Measurements from ENCODE around the gene KCNQ5. TPM values are rescaled to one million over a fixed set of nuclear protein-coding genes. Genes with fewer than 3 reads are reported as not detected.

KCNQ5 gene
- total RNA-seq, 2 experiments from 2014 or later: 5.1 to 5.5 TPM

GRCh38 chr6:72947534-72947933 lies 325.7 kb downstream of the KCNQ5 start:
- POLR2A ChIA-PET: no interaction called here
- H3K27me3 Mint-ChIP-seq: no peaks in the 10 kb centered on the region
- intact Hi-C loops (cut with DNase I, micrococcal nuclease): no loop called here
- H3K4me3 Mint-ChIP-seq: no peak overlapping the region
- H3K36me3 Mint-ChIP-seq (ENCODE audit: low read depth): no peaks in the 10 kb centered on the region
- no peak for DNase-seq
- H3K4me1 Mint-ChIP-seq: peaks cover 2% of the 10 kb centered on the region
- no peaks in the 10 kb centered on the region for H3K9me3 Mint-ChIP-seq (ENCODE audit: low read depth)
- CTCF ChIA-PET: no interaction called here
- no peak overlapping the region for H3K27ac Mint-ChIP-seq
- no peak for ATAC-seq

GRCh38 chr6:72948153-72948552 lies 326.3 kb downstream of the KCNQ5 start:
- Mint-ChIP-seq H3K27ac (no peak overlapping the region), H3K4me3 (no peak overlapping the region), H3K4me1 (peaks cover 2% of the 10 kb centered on the region), H3K27me3 (no peaks in the 10 kb centered on the region), H3K9me3 (ENCODE audit: low read depth) (no peaks in the 10 kb centered on the region), H3K36me3 (ENCODE audit: low read depth) (no peaks in the 10 kb centered on the region)
- DNase-seq (no peak), ATAC-seq (no peak)
- intact Hi-C loops (cut with DNase I, micrococcal nuclease): no loop called here
- ChIA-PET POLR2A (no interaction called here), CTCF (no interaction called here)

DNA sequence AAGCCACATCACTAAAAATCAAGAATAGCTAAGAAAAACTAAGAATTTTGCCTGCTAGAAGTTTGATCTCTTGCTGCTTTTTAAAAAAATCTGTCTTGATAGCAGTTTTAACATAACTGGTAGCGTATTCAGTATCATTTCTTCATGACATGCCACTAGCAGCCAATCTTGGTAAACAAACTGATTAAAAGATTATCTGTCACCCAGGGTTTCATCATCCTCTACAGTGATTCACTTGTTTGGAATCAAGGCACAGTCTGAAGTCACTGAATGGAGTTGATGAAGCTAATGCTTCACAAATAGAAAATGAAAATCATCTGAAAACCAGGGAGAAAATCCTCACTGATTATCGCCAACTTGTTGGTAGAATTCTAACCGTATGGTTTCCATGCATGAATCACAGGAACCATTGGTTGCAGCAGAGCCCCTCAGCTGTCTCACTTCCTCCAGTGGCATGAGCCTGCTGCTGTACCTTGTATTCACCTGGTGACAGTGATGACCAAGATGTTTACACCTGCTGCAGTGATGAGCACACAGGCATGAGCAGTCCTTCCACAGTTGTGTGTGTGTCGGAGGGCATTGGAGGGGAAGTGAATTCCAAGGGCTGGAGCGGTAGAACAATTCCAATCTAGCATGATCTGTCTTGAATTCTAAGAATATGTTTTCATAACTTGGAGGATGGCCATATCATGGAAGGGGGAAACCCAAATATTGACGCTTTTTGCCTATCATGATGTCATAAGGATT lies 328.4 kb downstream of the KCNQ5 start:
- ATAC-seq: peak; percentile 55
- CTCF ChIA-PET: interaction anchor here (1.6 kb wide), 1 partner anchor 13 kb away, joined by 3 read pairs; no protein-coding TSS in a partner anchor
- intact Hi-C loops (cut with DNase I, micrococcal nuclease): no loop called here

DNA sequence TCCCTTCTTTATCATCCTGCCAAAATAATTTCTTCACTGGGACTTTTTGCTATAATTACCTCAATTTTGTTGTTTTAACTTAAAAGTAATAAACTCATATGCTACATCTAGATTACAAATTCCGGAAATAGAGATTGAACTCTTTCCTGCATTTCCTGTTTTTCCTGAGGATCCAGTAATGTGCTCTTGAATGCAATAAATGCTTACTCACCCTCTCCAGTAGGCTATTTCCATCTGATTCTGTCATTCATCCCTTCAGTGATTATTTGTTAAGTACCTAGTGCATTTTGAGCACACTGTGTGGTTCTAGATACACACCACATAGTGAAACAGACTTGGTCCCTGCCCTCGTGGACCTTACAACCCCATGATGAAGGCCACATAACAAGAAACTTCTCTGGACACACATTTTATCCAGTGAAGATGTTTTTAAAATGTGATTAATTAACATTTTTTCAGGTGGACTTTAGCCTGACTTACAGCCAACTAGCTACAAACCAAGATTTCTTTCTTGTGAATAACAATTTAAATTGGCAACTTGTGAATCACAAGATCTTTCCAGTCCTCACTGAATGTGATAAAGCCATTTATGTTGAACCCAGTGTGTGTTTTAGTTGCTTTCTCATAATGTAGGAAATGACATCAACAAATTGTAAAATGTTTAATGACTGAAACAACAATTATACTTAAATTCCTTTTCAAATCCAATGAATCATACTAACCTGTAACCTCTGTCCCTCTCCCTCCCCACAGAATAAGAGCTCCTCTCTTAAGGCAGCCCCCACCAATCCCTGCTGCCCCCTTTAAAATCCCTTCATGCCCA lies 331.2 kb downstream of the KCNQ5 start:
- H3K27ac Mint-ChIP-seq: no peak overlapping the region
- intact Hi-C loops (cut with DNase I, micrococcal nuclease): no loop called here
- no peaks in the 10 kb centered on the region for H3K27me3 Mint-ChIP-seq
- ChIA-PET POLR2A (no interaction called here), CTCF (interaction anchor here (0.6 kb wide), 1 partner anchor 179 kb away, joined by 3 read pairs; no protein-coding TSS in a partner anchor)
- H3K36me3 Mint-ChIP-seq (ENCODE audit: low read depth): no peaks in the 10 kb centered on the region
- H3K4me3 Mint-ChIP-seq: no peak overlapping the region
- no peaks in the 10 kb centered on the region for H3K9me3 Mint-ChIP-seq (ENCODE audit: low read depth)
- H3K4me1 Mint-ChIP-seq: peaks cover 12% of the 10 kb centered on the region
- DNase-seq (no peak), ATAC-seq (no peak)

More for the DNA sequence above, 328.4 kb downstream of the KCNQ5 start:
- no peaks in the 10 kb centered on the region for H3K36me3 Mint-ChIP-seq (ENCODE audit: low read depth)
- peaks cover 12% of the 10 kb centered on the region for H3K4me1 Mint-ChIP-seq
- no peaks in the 10 kb centered on the region for H3K27me3 Mint-ChIP-seq
- POLR2A ChIA-PET: no interaction called here
- H3K27ac Mint-ChIP-seq: no peak overlapping the region
- peak; percentile 5 for DNase-seq
- H3K4me3 Mint-ChIP-seq: no peak overlapping the region
- H3K9me3 Mint-ChIP-seq (ENCODE audit: low read depth): no peaks in the 10 kb centered on the region

GRCh38 chr6:72953971-72954381 lies 332.1 kb downstream of the KCNQ5 start:
- ChIA-PET POLR2A (no interaction called here), CTCF (no interaction called here)
- Mint-ChIP-seq H3K27ac (no peak overlapping the region), H3K4me3 (no peak overlapping the region), H3K27me3 (no peaks in the 10 kb centered on the region), H3K4me1 (peaks cover 12% of the 10 kb centered on the region), H3K36me3 (ENCODE audit: low read depth) (no peaks in the 10 kb centered on the region), H3K9me3 (ENCODE audit: low read depth) (no peaks in the 10 kb centered on the region)
- intact Hi-C loops (cut with DNase I, micrococcal nuclease): no loop called here
- DNase-seq: no peak
- no peak for ATAC-seq

GRCh38 chr6:72954716-72955115 lies 332.9 kb downstream of the KCNQ5 start:
- DNase-seq (no peak), ATAC-seq (no peak)
- no peaks in the 10 kb centered on the region for H3K36me3 Mint-ChIP-seq (ENCODE audit: low read depth)
- CTCF ChIA-PET: no interaction called here
- H3K4me1 Mint-ChIP-seq: peaks cover 12% of the 10 kb centered on the region
- H3K4me3 Mint-ChIP-seq: no peak overlapping the region
- POLR2A ChIA-PET: no interaction called here
- no peaks in the 10 kb centered on the region for H3K9me3 Mint-ChIP-seq (ENCODE audit: low read depth)
- H3K27me3 Mint-ChIP-seq: no peaks in the 10 kb centered on the region
- no peak overlapping the region for H3K27ac Mint-ChIP-seq
- intact Hi-C loops (cut with DNase I, micrococcal nuclease): no loop called here

DNA sequence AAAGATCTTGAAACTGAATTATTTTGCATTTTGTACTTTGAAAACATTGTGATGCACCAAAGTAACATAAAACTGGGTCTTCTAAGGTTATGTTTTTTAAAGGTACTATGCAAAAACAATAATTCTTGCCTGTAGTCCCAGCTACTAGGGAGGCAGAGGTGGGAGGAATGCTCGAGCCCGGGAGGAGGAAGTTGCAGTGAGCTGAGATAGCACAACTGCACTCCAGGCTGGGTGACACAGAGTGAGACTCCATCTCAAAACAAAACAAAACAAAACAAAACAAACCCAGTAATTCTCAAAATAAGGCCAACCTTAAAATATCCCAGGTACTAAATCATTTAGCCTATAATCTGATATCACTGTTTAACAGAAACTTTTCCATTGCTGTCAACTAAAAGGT lies 333.8 kb downstream of the KCNQ5 start:
- ChIA-PET CTCF (no interaction called here), POLR2A (no interaction called here)
- Mint-ChIP-seq H3K9me3 (ENCODE audit: low read depth) (no peaks in the 10 kb centered on the region), H3K36me3 (ENCODE audit: low read depth) (no peaks in the 10 kb centered on the region), H3K27me3 (no peaks in the 10 kb centered on the region), H3K27ac (no peak overlapping the region), H3K4me3 (no peak overlapping the region), H3K4me1 (peaks cover 10% of the 10 kb centered on the region)
- intact Hi-C loops (cut with DNase I, micrococcal nuclease): no loop called here
- DNase-seq: no peak
- no peak for ATAC-seq

DNA sequence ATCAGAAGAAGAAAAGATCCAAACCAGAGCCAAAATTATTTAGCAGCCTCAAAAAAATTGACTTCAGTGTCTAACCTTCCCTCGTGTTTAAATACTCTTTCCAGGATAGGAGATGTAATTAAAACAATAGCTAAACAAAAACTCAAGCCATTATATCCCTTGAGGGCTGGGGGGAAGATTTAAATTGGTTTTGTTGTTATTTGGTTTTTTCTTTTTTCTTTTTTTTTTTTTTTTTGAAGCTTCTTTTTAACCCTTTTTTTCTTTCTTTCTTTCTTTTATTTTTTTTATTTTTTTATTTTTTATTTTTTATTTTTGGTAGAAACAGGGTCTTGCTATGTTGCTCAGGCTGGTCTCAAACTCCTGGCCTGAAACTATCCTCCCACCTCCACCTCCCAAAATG lies 334.4 kb downstream of the KCNQ5 start:
- H3K9me3 Mint-ChIP-seq (ENCODE audit: low read depth): no peaks in the 10 kb centered on the region
- H3K4me1 Mint-ChIP-seq: peaks cover 10% of the 10 kb centered on the region
- no peak for ATAC-seq
- DNase-seq: no peak
- ChIA-PET CTCF (no interaction called here), POLR2A (no interaction called here)
- H3K27me3 Mint-ChIP-seq: no peaks in the 10 kb centered on the region
- no peak overlapping the region for H3K27ac Mint-ChIP-seq
- H3K36me3 Mint-ChIP-seq (ENCODE audit: low read depth): no peaks in the 10 kb centered on the region
- intact Hi-C loops (cut with DNase I, micrococcal nuclease): no loop called here
- H3K4me3 Mint-ChIP-seq: no peak overlapping the region

GRCh38 chr6:72959821-72960220 lies 338.0 kb downstream of the KCNQ5 start:
- intact Hi-C loops (cut with DNase I, micrococcal nuclease): no loop called here

DNA sequence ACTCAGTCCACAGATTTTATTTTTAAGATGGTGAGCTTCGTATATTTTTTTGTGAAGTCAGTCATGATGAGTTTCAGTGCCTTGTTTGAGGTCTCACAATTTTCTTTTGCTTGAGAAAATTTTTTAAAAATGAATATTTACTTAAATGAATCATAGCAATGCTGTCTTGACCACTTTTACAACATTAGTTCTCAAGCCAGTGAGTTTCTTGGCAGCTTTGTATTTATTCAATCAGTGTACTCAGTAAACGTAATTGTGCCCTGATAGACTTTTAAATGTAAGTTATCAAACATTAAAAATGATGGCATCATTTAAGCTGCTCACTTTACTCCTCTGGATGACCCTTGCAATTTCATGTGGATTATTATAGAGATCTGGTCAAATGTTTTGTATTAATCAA lies 342.1 kb downstream of the KCNQ5 start:
- Mint-ChIP-seq H3K27ac (no peak overlapping the region), H3K4me3 (no peak overlapping the region), H3K9me3 (ENCODE audit: low read depth) (no peaks in the 10 kb centered on the region), H3K36me3 (ENCODE audit: low read depth) (no peaks in the 10 kb centered on the region), H3K4me1 (no peaks in the 10 kb centered on the region), H3K27me3 (no peaks in the 10 kb centered on the region)
- ATAC-seq: no peak
- intact Hi-C loops (cut with DNase I, micrococcal nuclease): no loop called here
- CTCF ChIA-PET: interaction anchor here (0.7 kb wide), 1 partner anchor 14 kb away, joined by 3 read pairs; no protein-coding TSS in a partner anchor
- DNase-seq: no peak
- POLR2A ChIA-PET: interaction anchor here (0.7 kb wide), 1 partner anchor 83 kb away, joined by 3 read pairs; no protein-coding TSS in a partner anchor

More at GRCh38 chr6:72959821-72960220, 338.0 kb downstream of the KCNQ5 start:
- POLR2A ChIA-PET: no interaction called here
- DNase-seq: no peak
- Mint-ChIP-seq H3K4me3 (no peak overlapping the region), H3K4me1 (no peaks in the 10 kb centered on the region), H3K27me3 (no peaks in the 10 kb centered on the region), H3K27ac (no peak overlapping the region), H3K9me3 (ENCODE audit: low read depth) (no peaks in the 10 kb centered on the region), H3K36me3 (ENCODE audit: low read depth) (no peaks in the 10 kb centered on the region)
- ATAC-seq: no peak
- CTCF ChIA-PET: interaction anchor here (0.6 kb wide), 1 partner anchor 422 kb away, joined by 3 read pairs; no protein-coding TSS in a partner anchor

- intact Hi-C loops (cut with DNase I, micrococcal nuclease): no loop called here
- no peaks in the 10 kb centered on the region for H3K9me3 Mint-ChIP-seq (ENCODE audit: low read depth)
- ATAC-seq: no peak
- H3K4me3 Mint-ChIP-seq: no peak overlapping the region
- no peaks in the 10 kb centered on the region for H3K4me1 Mint-ChIP-seq
- no peaks in the 10 kb centered on the region for H3K36me3 Mint-ChIP-seq (ENCODE audit: low read depth)
- CTCF ChIA-PET: interaction anchor here (0.7 kb wide), 1 partner anchor 342 kb away, joined by 3 read pairs; no protein-coding TSS in a partner anchor
- H3K27me3 Mint-ChIP-seq: no peaks in the 10 kb centered on the region
- POLR2A ChIA-PET: no interaction called here
- H3K27ac Mint-ChIP-seq: no peak overlapping the region
- DNase-seq: no peak
Measured at GRCh38 chr6:72966628-72967280, 344.9 kb downstream of the KCNQ5 start.
